Mesenchymal stem cell (in vitro differentiated cells and primary cell): ENCODE data around the gene CACUL1.
A peak's percentile ranks its signal among the peaks of the same experiment; 100 is the strongest.

Source experiments
- DNase-seq: peaks from one replicate; pipeline ENCODE4 v3.0.0-alpha.2; 2013
- H2AFZ ChIP-seq: one replicate; pipeline ENCODE4 v1.6.1; 2013; ENCODE audit warnings: low read depth, mild to moderate bottlenecking, control low read depth, inconsistent platforms, low read length, moderate library complexity
- H2AK5ac ChIP-seq: 2 replicates; pipeline ENCODE4 v1.6.1; 2013; ENCODE audit warnings: low read length, moderate library complexity, mild to moderate bottlenecking, inconsistent platforms; ENCODE audit not compliant: severe bottlenecking
- H2BK120ac ChIP-seq: one replicate; pipeline ENCODE4 v1.6.1; 2013; ENCODE audit warnings: low read depth, mild to moderate bottlenecking, inconsistent platforms, low read length, moderate library complexity
- H2BK12ac ChIP-seq, 2 experiments: one replicate each; pipeline ENCODE4 v1.6.1; 2013; ENCODE audit warnings: inconsistent platforms in 2 of 2, low read length in 2 of 2, mild to moderate bottlenecking in 2 of 2, moderate library complexity in 2 of 2, control low read depth in 1 of 2
- H2BK15ac ChIP-seq: one replicate; pipeline ENCODE4 v1.6.1; 2013; ENCODE audit warnings: mild to moderate bottlenecking, low read depth, inconsistent platforms; ENCODE audit not compliant: poor library complexity, severe bottlenecking
- H2BK5ac ChIP-seq: 2 replicates; pipeline ENCODE4 v1.6.1; 2013; ENCODE audit warnings: low read depth, mild to moderate bottlenecking, low read length, control low read depth, inconsistent platforms; ENCODE audit not compliant: poor library complexity, severe bottlenecking
- H3K14ac ChIP-seq, 2 experiments: one replicate each; pipeline ENCODE4 v1.6.1; 2013; ENCODE audit warnings: inconsistent platforms in 2 of 2, low read length in 2 of 2, control low read depth in 1 of 2, mild to moderate bottlenecking in 1 of 2, moderate library complexity in 1 of 2
- H3K18ac ChIP-seq, 2 experiments: one replicate each; pipeline ENCODE4 v1.6.1; 2013; ENCODE audit warnings: inconsistent platforms in 2 of 2, low read length in 2 of 2, control low read depth in 1 of 2, low read depth in 1 of 2, mild to moderate bottlenecking in 1 of 2
- H3K23ac ChIP-seq, 2 experiments: one replicate each; pipeline ENCODE4 v1.6.1; 2013; ENCODE audit warnings: inconsistent platforms in 2 of 2, low read length in 2 of 2, mild to moderate bottlenecking in 2 of 2, moderate library complexity in 2 of 2, control low read depth in 1 of 2
- H3K27ac ChIP-seq: 2 replicates; pipeline ENCODE4 v1.5.1; 2013; ENCODE audit warnings: mild to moderate bottlenecking, moderate library complexity, low read length, control low read depth, inconsistent platforms; ENCODE audit not compliant: poor library complexity, severe bottlenecking
- H3K27me3 ChIP-seq, 2 experiments: 2 replicates each; pipeline versions ENCODE4 v1.6.1 to v1.7.0; 2013; ENCODE audit warnings: low read length in 2 of 2, mild to moderate bottlenecking in 2 of 2, moderate library complexity in 2 of 2, control low read depth in 1 of 2, inconsistent platforms in 1 of 2; ENCODE audit not compliant: control insufficient read depth in 1 of 2, insufficient read depth in 1 of 2
- H3K36me3 ChIP-seq, 2 experiments: 2 replicates each; pipeline versions ENCODE4 v1.6.1 to v1.7.0; 2013; ENCODE audit warnings: low read length in 2 of 2, control low read depth in 1 of 2, inconsistent platforms in 1 of 2, low read depth in 1 of 2, mild to moderate bottlenecking in 1 of 2; ENCODE audit not compliant: insufficient read depth in 2 of 2, control insufficient read depth in 1 of 2
- H3K4ac ChIP-seq, 2 experiments: one replicate each; pipeline ENCODE4 v1.6.1; 2013; ENCODE audit warnings: inconsistent platforms in 2 of 2, low read length in 2 of 2, mild to moderate bottlenecking in 2 of 2, moderate library complexity in 2 of 2, control low read depth in 1 of 2, low read depth in 1 of 2
- H3K4me1 ChIP-seq: 2 replicates; pipeline ENCODE4 v1.6.1; 2013; ENCODE audit warnings: low read depth, low read length, control low read depth; ENCODE audit not compliant: control insufficient read depth, insufficient read depth
- H3K4me2 ChIP-seq: 2 replicates; pipeline ENCODE4 v1.6.1; 2013; ENCODE audit warnings: low read length, mild to moderate bottlenecking, inconsistent platforms; ENCODE audit not compliant: poor library complexity, severe bottlenecking
- H3K4me3 ChIP-seq, 2 experiments: 2 replicates each; pipeline versions ENCODE4 v1.5.1 to v1.7.0; 2013; ENCODE audit warnings: low read length in 2 of 2, mild to moderate bottlenecking in 2 of 2, control low read depth in 1 of 2, low read depth in 1 of 2; ENCODE audit not compliant: insufficient read depth in 1 of 2
- H3K79me1 ChIP-seq: replicated peaks from 2 replicates; pipeline ENCODE4 v1.6.1; 2013; ENCODE audit warnings: mild to moderate bottlenecking, control low read depth, low read length, inconsistent platforms; ENCODE audit not compliant: poor library complexity, severe bottlenecking
- H3K9ac ChIP-seq: 2 replicates; pipeline ENCODE4 v1.7.0; 2013; ENCODE audit warnings: mild to moderate bottlenecking, low read length, moderate library complexity
- H3K9me3 ChIP-seq: 2 replicates; pipeline ENCODE4 v1.7.0; 2013; ENCODE audit warnings: mild to moderate bottlenecking, low read length; ENCODE audit not compliant: control insufficient read depth
- H4K8ac ChIP-seq: one replicate; pipeline ENCODE4 v1.6.1; 2013; ENCODE audit warnings: inconsistent platforms, mild to moderate bottlenecking, low read length, moderate library complexity
- H4K91ac ChIP-seq: one replicate; pipeline ENCODE4 v1.6.1; 2013; ENCODE audit warnings: mild to moderate bottlenecking, low read length, inconsistent platforms
- WGBS: methylation state at CpG from one replicate; pipeline ENCODE4 v1.1.7; 2013; ENCODE audit warnings: mixed read lengths; 5-methylcytosine and 5-hydroxymethylcytosine counted together

The CACUL1 gene

DNA sequence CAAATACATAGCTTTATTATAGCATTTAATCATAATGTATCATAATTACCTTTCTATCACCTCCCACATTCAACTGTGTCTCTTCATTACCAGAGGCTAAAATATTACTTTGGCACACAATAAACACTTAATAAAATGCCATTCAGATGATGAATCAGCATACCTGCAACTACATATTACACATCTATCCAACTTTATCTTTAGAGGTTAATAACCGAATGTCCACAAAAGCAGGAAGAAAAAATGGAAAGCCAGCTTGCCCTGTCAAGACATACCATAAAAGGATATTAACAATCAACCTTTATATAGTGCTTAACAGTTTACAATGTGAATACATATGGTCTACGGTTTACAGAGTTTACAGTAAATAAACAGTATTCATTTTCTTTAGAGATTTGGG lies 12.7 kb downstream of the CACUL1 start:
- no peak overlapping the region for H2BK12ac ChIP-seq
- no peak overlapping the region for H2BK5ac ChIP-seq
- H3K4me3 ChIP-seq, result no peak overlapping the region
- H3K4ac ChIP-seq, result no peak overlapping the region
- H3K4me2 ChIP-seq, result no peak overlapping the region
- no peak overlapping the region for H2BK120ac ChIP-seq
- peaks cover 1% of the 10 kb centered on the region for H3K79me1 ChIP-seq
- H2AFZ ChIP-seq, result no peak overlapping the region
- H3K23ac ChIP-seq, result no peak overlapping the region
- no peak for DNase-seq
- H3K9me3 ChIP-seq, result no peaks in the 10 kb centered on the region
- no peak overlapping the region for H3K14ac ChIP-seq
- H3K9ac ChIP-seq, result no peak overlapping the region
- 90% methylated on average over 1 of the region's 2 CpGs for WGBS
- no peak overlapping the region for H2BK15ac ChIP-seq
- H4K91ac ChIP-seq, result no peak overlapping the region
- H4K8ac ChIP-seq, result no peak overlapping the region
- H3K4me1 ChIP-seq, result peaks cover 5% of the 10 kb centered on the region
- H3K27ac ChIP-seq, result no peak overlapping the region
- H2AK5ac ChIP-seq, result no peak overlapping the region
- no peaks in the 10 kb centered on the region for H3K27me3 ChIP-seq
- H3K36me3 ChIP-seq, result no peaks in the 10 kb centered on the region
- H3K18ac ChIP-seq, result no peak overlapping the region

DNA sequence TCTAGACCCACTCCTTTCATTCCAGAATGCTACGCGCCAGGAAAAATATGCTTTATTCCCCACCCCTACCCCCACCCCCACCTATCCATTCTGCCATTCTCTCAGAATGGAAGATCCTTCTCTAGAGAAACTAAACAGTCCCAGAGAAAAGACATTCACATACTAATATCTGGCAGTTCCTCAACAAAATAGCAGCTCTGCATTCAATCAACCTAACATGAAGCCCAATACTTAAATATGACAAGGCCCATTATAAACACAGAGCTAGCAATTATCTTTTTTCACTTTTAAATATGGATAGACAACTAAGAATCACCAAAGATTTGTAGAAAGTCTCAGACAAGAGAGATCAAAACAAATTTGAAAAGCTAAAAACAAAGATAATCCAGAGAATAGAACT lies 16.4 kb downstream of the CACUL1 start:
- H2AFZ ChIP-seq, result no peak overlapping the region
- H2BK120ac ChIP-seq, result no peak overlapping the region
- H3K4ac ChIP-seq, result no peak overlapping the region
- peaks cover under 1% of the 10 kb centered on the region for H3K4me1 ChIP-seq
- no peaks in the 10 kb centered on the region for H3K36me3 ChIP-seq
- H3K9me3 ChIP-seq, result no peaks in the 10 kb centered on the region
- WGBS, result 96% methylated on average over 2 of the region's 2 CpGs
- H3K23ac ChIP-seq, result no peak overlapping the region
- H3K79me1 ChIP-seq, result peaks cover 5% of the 10 kb centered on the region
- H3K14ac ChIP-seq, result no peak overlapping the region
- H2AK5ac ChIP-seq, result no peak overlapping the region
- no peak overlapping the region for H2BK15ac ChIP-seq
- no peak overlapping the region for H3K4me3 ChIP-seq
- H4K8ac ChIP-seq, result no peak overlapping the region
- no peak for DNase-seq
- no peak overlapping the region for H2BK12ac ChIP-seq
- no peak overlapping the region for H2BK5ac ChIP-seq
- no peaks in the 10 kb centered on the region for H3K27me3 ChIP-seq
- no peak overlapping the region for H3K9ac ChIP-seq
- H3K4me2 ChIP-seq, result no peak overlapping the region
- H3K27ac ChIP-seq, result no peak overlapping the region
- no peak overlapping the region for H3K18ac ChIP-seq
- H4K91ac ChIP-seq, result no peak overlapping the region

DNA sequence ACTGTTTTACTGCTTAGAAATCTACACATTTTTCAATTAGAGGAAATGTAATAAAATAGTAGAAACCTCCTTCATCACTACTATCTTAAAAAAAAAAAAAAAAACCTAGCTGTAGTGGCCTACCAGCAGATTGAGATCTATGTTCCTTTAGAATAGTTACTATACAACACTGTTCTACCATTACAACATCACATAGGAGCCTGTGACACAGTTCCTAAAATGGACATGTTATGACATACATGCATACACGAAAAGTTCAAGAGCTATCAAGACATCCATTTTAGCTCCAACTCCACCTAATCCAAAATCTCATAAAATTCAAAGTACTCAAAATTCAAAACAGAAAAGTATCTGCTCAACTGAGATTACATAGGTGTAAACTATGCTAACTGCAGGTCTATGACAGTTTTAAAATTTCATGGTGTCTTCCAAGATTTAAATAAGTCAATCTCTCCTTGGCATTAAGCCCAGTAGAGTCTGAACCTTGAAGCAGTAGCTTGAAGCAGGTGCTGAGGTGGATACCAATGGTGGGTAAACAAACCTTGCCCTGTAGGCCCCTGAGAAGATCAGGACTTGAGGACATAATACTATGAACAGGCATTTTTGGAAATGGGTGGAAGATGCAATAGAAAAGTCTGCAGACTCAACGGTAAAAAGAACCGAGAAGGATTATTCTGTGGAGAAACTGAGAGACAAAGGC lies 17.0 kb downstream of the CACUL1 start:
- H3K4me2 ChIP-seq, result no peak overlapping the region
- no peaks in the 10 kb centered on the region for H3K4me1 ChIP-seq
- H2BK5ac ChIP-seq, result no peak overlapping the region
- H3K79me1 ChIP-seq, result peaks cover 7% of the 10 kb centered on the region
- H3K18ac ChIP-seq, result no peak overlapping the region
- no peak overlapping the region for H2BK15ac ChIP-seq
- no peak overlapping the region for H3K27ac ChIP-seq
- H2BK12ac ChIP-seq, result no peak overlapping the region
- no peak overlapping the region for H3K9ac ChIP-seq
- no peaks in the 10 kb centered on the region for H3K27me3 ChIP-seq
- no peak overlapping the region for H2BK120ac ChIP-seq
- WGBS, result 91% methylated on average over 3 of the region's 3 CpGs
- no peak overlapping the region for H4K8ac ChIP-seq
- H3K4ac ChIP-seq, result no peak overlapping the region
- no peak overlapping the region for H2AFZ ChIP-seq
- H4K91ac ChIP-seq, result no peak overlapping the region
- no peak for DNase-seq
- no peaks in the 10 kb centered on the region for H3K9me3 ChIP-seq
- H3K23ac ChIP-seq, result no peak overlapping the region
- H3K4me3 ChIP-seq, result no peak overlapping the region
- H2AK5ac ChIP-seq, result no peak overlapping the region
- no peaks in the 10 kb centered on the region for H3K36me3 ChIP-seq
- no peak overlapping the region for H3K14ac ChIP-seq

DNA sequence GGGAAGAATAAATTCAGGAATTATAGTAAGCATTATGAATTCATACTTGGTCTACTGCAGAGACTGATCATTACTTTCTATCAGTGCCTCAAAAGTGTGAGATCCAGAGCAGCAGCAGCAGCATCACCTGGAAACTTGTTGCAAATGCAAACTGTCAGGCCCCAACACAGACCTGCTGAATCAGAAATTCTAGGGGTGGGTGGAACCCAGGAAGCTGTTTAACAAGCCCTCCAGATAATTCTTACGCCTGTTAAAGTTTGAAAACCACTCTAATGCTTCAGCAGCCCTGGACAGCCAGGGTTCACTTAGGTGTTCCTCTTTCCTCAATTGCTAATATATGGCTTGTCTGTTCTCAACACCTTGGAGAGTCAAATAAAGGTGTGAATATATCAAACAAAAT lies 19.5 kb downstream of the CACUL1 start:
- no peak overlapping the region for H2BK12ac ChIP-seq
- H3K18ac ChIP-seq, result peak overlapping the region in 1 of 2 experiments; percentile 21
- no peak overlapping the region for H3K9ac ChIP-seq
- no peak overlapping the region for H4K91ac ChIP-seq
- no peak overlapping the region for H3K4me2 ChIP-seq
- no peak overlapping the region for H2BK5ac ChIP-seq
- no peaks in the 10 kb centered on the region for H3K4me1 ChIP-seq
- no peak overlapping the region for H3K23ac ChIP-seq
- no peaks in the 10 kb centered on the region for H3K36me3 ChIP-seq
- H3K14ac ChIP-seq, result no peak overlapping the region
- no peak overlapping the region for H3K4me3 ChIP-seq
- DNase-seq, result no peak
- H2AFZ ChIP-seq, result no peak overlapping the region
- H3K27ac ChIP-seq, result no peak overlapping the region
- no peak overlapping the region for H4K8ac ChIP-seq
- no peak overlapping the region for H2BK120ac ChIP-seq
- H2BK15ac ChIP-seq, result no peak overlapping the region
- 71% methylated on average over 1 of the region's 1 CpG for WGBS
- no peak overlapping the region for H3K4ac ChIP-seq
- no peaks in the 10 kb centered on the region for H3K9me3 ChIP-seq
- H2AK5ac ChIP-seq, result no peak overlapping the region
- H3K79me1 ChIP-seq, result peaks cover 16% of the 10 kb centered on the region
- no peaks in the 10 kb centered on the region for H3K27me3 ChIP-seq
